ENCODE measurements around the gene PREP.

The PREP gene

DNA sequence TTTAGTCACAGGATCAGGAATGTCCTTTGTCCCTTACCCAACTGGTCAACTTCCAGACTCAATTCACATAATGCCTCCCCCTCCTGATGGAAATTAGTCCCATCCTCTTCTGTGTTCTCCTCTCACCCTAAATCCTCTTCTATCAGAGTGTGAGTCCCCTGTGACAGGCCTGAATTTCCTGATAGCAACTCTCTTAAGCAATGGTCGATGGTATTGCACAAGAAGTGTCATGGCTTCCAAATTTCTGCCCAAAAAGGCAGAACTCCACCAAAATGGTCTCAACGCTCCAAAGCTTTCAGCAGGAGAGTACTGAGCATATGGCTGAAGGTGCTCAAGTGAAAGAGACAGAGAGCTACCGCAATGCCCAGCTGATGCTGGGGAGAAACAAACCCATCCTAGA, 2.4 kb downstream of the PREP start:
- H3K4me3 ChIP-seq (ENCODE audit: low read length): no peak overlapping the region

GRCh38 chr6:105398859-105399258, 4.0 kb downstream of the PREP start:
- no peak overlapping the region for H3K4me3 ChIP-seq (ENCODE audit: low read length)
- no peak for DNase-seq (ENCODE audit: low read depth, low spot score)

More for the DNA sequence above, 2.4 kb downstream of the PREP start:
- no peak for DNase-seq (ENCODE audit: low read depth, low spot score)

DNA sequence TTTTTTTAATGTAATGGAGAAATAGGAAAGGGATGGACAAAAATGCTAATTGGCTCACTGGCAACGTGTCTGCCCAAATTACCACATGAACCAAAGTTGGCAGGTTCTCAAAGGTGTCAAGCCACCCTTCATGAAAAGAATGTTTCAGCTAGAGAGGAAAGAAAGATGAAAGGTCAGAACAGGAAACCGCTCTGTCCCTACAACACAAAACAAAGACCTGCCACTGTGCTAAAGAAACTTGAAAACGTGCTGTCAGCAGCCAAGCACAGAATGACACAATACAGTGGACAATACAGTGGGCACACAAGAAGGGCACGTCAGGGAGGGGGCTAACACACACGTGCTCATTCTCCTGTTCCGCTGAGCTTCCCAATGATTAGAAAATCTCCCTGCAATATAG, 4.9 kb downstream of the PREP start:
- no peak overlapping the region for H3K4me3 ChIP-seq (ENCODE audit: low read length)
- DNase-seq (ENCODE audit: low read depth, low spot score): peak; percentile 56

DNA sequence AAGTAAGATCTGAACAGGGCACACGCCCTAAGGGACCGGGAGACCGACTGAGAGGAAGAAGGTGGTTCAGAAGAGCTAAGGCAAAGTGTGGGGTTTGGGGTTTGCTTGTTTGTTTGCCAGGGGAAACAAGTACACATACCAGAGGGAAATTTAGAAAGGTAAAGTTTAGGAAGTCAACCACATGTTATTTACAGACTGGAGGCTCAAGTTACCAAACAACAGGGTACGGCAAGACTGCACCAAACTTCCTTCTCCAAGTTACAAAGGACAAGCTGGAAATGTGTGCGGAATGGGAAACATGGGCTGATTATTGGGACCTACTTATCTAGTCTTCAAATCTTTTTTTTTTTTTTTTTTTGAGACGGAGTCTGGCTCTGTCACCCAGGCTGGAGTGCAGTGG, 11.2 kb downstream of the PREP start:
- DNase-seq (ENCODE audit: low read depth, low spot score): no peak
- H3K4me3 ChIP-seq (ENCODE audit: low read length): no peak overlapping the region

- H3K4me3 ChIP-seq (ENCODE audit: low read length): no peak overlapping the region
- no peak for DNase-seq (ENCODE audit: low read depth, low spot score)
Measured at GRCh38 chr6:105389543-105389942, 13.3 kb downstream of the PREP start.

DNA sequence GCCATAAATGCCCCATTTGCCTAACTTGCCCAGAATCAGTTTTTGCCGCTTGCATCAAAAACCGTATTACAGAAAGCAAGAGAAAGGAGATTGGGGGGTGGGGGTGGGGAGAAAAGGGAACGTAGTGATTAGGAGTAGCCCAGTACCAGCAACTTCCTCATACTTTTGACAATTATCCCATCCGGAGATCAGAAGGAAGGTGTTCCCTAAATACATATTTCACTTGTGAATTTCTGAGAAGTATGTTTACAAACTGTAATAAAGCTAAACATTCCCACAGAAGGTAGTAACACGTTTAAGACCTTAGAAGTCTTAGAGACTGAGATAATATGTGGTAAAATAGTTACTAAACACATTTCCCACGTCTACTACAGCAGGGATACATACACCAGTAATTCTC, 14.5 kb downstream of the PREP start:
- no peak for DNase-seq (ENCODE audit: low read depth, low spot score)

GRCh38 chr6:105384004-105384403, 18.9 kb downstream of the PREP start:
- H3K4me3 ChIP-seq (ENCODE audit: low read length): no peak overlapping the region
- DNase-seq (ENCODE audit: low read depth, low spot score): peak; percentile 62

More for the DNA sequence above, 14.5 kb downstream of the PREP start:
- no peak overlapping the region for H3K4me3 ChIP-seq (ENCODE audit: low read length)

DNA sequence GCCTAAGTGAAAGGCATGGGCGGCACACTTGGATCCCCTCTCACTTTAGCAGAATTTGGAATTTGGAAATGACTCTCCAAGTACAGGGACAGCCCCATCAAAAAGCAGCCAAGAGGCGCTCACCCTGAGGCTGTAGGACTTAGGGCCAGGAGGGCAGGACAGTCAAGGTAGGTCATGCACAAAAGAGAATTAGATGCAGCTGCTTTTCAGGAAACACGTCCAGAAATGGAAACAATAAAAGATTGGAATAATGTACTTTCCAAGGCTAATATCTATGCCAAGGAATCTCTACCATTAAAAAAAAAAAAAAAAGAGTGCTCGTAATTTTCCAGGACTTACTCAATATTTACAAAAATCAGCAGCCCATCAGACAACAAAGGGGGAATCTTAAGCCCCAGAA, 19.9 kb downstream of the PREP start:
- no peak overlapping the region for H3K4me3 ChIP-seq (ENCODE audit: low read length)
- DNase-seq (ENCODE audit: low read depth, low spot score): no peak

DNA sequence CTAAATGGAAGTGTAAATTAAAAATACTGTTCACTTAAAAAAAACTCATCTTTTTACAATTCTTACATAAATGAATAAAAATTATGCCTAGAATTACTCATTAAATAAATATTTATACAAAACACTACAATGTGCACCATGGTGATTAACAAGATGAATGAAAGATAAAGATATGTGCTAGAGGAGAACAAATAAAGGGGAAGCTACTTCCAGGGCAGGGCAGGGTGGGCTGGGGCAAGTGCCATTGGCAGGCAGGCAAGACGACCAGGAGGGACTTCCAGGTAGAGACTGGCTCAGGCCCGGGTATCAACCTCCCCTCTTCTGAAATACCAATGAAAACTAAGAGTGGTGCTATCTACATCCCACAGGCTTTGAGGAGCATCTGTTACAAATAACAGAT, 20.4 kb downstream of the PREP start:
- DNase-seq (ENCODE audit: low read depth, low spot score): no peak
- no peak overlapping the region for H3K4me3 ChIP-seq (ENCODE audit: low read length)

GRCh38 chr6:105380634-105381033, 22.2 kb downstream of the PREP start:
- no peak for DNase-seq (ENCODE audit: low read depth, low spot score)

DNA sequence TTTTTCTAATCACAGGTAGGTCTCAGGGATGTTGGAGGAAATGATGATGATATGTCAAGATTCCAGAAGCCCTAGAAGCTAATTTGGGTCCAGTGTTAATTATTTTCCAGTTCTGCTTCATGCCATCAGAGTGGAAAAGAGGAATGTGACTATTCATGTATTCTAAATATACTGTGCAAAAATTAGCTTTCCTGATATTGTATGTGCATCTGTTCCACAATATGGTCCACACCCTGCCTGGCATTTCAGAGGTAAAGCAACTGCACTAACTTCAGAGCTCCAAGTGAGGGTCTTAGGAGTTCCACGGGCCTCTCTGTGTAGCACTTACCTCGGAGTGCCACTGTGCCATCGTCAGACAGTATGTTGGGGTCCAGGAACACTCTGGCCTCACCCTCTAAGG, 27.1 kb downstream of the PREP start:
- no peak overlapping the region for H3K4me3 ChIP-seq (ENCODE audit: low read length)
- DNase-seq (ENCODE audit: low read depth, low spot score): no peak

More at GRCh38 chr6:105380634-105381033, 22.2 kb downstream of the PREP start:
- no peak overlapping the region for H3K4me3 ChIP-seq (ENCODE audit: low read length)

DNA sequence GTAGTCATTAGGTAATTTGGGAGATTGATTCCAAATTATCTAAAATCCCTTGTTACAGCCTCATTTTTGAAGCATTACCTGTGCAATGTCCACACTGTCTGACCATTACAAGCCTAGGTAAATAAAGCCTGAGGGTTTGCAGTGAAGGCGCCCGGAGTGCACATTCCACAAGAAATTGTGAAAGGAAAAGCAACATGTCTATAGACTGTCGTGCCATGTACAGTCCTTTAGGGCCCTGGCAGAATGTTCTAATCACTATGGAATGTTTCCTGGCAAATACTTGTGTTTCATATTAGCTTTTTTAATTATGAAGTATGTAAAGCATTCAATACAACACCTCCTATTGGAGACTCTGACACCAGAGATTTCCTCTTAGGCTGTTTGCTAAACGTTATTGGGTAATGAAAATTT, 28.9 kb downstream of the PREP start:
- no peak overlapping the region for H3K4me3 ChIP-seq (ENCODE audit: low read length)
- DNase-seq (ENCODE audit: low read depth, low spot score): no peak

- DNase-seq (ENCODE audit: low read depth, low spot score): no peak
- no peak overlapping the region for H3K4me3 ChIP-seq (ENCODE audit: low read length)
Measured at GRCh38 chr6:105373481-105373880, 29.4 kb downstream of the PREP start.

- DNase-seq (ENCODE audit: low read depth, low spot score): no peak
- H3K4me3 ChIP-seq (ENCODE audit: low read length): no peak overlapping the region
Measured at GRCh38 chr6:105372849-105373182, 30.1 kb downstream of the PREP start.

DNA sequence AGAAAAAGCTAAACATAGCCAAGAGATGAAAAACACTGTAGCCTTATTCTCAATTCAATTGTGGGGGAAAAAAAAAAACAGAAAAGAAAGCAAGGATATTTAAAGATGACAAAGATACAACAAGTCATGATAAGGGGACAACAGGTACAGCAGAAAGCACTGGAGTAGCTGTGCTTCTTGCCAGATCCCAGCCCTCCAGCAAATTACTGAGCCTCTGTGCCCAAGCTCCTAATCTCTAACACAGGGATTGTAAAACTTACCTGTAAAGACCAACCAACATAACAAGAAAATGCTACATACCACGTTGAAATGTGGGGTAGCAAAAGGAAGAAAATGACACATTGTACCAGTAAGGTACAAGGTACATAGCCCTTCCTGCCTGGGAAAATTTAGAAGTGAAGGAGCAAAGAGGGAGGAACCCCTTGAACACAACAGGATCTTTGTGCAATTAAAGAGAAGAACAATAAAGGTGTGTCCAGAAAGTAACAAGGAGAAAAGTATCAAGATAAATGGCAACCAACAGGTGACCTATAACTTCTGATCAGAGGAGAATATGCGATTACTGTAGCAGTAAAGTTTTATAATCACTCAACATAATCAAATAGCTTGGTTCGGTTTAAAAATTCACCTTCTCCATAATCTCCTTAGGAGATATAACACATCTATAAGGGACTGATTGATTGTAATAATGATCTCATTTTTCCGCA, 30.6 kb downstream of the PREP start:
- H3K4me3 ChIP-seq (ENCODE audit: low read length): no peak overlapping the region
- DNase-seq (ENCODE audit: low read depth, low spot score): no peak

GRCh38 chr6:105370351-105370750, 32.5 kb downstream of the PREP start:
- DNase-seq (ENCODE audit: low read depth, low spot score): no peak
- no peak overlapping the region for H3K4me3 ChIP-seq (ENCODE audit: low read length)

DNA sequence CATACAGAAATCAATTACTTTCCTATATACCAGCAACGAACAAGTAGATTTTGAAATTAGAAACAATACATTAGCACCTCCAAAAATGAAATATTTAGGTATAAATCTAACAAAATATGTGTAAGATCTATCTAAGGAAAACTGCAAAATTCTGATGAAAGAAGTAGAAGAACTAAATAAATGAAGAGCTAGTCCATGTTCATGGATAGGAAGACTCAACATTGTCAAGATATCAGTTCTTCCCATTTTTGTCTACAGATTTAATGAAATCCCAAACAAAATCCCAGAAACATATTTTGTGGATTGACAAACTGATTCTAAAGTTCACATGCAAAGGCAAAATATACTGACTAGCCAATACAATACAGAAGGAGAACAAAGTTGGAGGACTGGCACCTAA, 33.7 kb downstream of the PREP start:
- H3K4me3 ChIP-seq (ENCODE audit: low read length): no peak overlapping the region

GRCh38 chr6:105364243-105364642, 38.6 kb downstream of the PREP start:
- no peak overlapping the region for H3K4me3 ChIP-seq (ENCODE audit: low read length)
- DNase-seq (ENCODE audit: low read depth, low spot score): no peak

More for the DNA sequence above, 33.7 kb downstream of the PREP start:
- no peak for DNase-seq (ENCODE audit: low read depth, low spot score)

DNA sequence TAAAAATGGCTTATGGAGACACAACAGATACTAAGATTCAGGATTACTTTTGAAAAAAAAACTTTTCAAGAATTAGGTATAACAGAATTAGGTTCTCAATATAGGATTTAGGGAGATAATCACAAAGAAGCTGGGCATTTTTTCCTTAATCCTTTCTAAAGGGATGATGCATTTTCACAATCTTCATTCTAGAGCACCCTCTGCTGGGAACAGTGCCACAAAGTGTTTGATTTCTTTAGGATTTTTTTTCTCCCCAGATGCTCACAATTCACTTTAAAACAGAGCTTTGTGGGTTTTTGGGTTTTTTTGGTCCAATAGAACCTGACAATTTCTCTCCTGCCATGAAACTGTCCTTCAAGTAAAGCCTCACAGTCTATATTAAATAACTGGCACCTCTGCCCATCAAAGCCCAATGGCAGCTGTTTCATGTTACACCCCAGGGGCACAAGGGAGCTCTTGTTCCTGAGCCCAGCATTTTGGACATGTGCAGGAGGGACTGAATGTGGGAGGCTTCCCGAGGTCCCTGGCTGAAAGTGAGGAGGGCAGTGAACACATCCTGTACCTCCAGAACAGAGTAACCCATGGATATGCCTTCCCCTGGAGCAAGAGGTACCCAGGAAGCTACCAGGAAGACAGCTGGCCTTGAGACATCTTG, 39.7 kb downstream of the PREP start:
- H3K4me3 ChIP-seq (ENCODE audit: low read length): no peak overlapping the region
- no peak for DNase-seq (ENCODE audit: low read depth, low spot score)

- no peak overlapping the region for H3K4me3 ChIP-seq (ENCODE audit: low read length)
- no peak for DNase-seq (ENCODE audit: low read depth, low spot score)
Measured at GRCh38 chr6:105359419-105360370, 43.2 kb downstream of the PREP start.

All from Jurkat, Clone E6-1 (cell line).